Esophagus squamous epithelium (tissue), 5 donors: ENCODE data around the gene VAT1L. TPM values are rescaled to one million over a fixed set of nuclear protein-coding genes. Genes with fewer than 3 reads are reported as not detected.

Source experiments
- DNase-seq: peaks from one replicate; lab custom pipeline; 2025; lab: John Stamatoyannopoulos, UW
- H3K27ac ChIP-seq, 4 donors: fragments of 200-600 bp; sonication (generic); one replicate each; pipeline ENCODE4 v1.5.1; 2016 to 2019; ENCODE audit warnings: mild to moderate bottlenecking in 1 of 4
- H3K27me3 ChIP-seq, 4 donors: fragments of 200-600 bp; sonication (generic); 1 replicate in 3 of 4; 2 replicates in 1 of 4; pipeline versions ENCODE4 v1.5.1 to v1.6.0; 2017 to 2021; ENCODE audit warnings: antibody characterized with exemption in 1 of 4
- H3K36me3 ChIP-seq, 3 donors: fragments of 200-600 bp; sonication (generic); one replicate each; pipeline ENCODE4 v1.5.1; 2016 to 2019
- H3K4me1 ChIP-seq, 3 donors: fragments of 200-600 bp; sonication (generic); one replicate each; pipeline ENCODE4 v1.5.1; 2017 to 2019
- H3K4me3 ChIP-seq, 4 donors: fragments of 200-600 bp; sonication (generic); 1 replicate in 3 of 4; 2 replicates in 1 of 4; pipeline ENCODE4 v1.5.1; 2016 to 2019; ENCODE audit warnings: mild to moderate bottlenecking in 2 of 4, moderate library complexity in 1 of 4
- H3K9me3 ChIP-seq, 3 donors: fragments of 200-600 bp; sonication (generic); one replicate each; pipeline ENCODE4 v1.5.1; 2016 to 2019
- POLR2A ChIP-seq, 4 donors: fragments of 450-650 bp; IDR thresholded peaks; one replicate each; pipeline ENCODE4 v1.6.1; 2017; ENCODE audit warnings: antibody characterized with exemption in 4 of 4, mild to moderate bottlenecking in 4 of 4, moderate library complexity in 3 of 4
- whole genome bisulfite sequencing, 2 donors: methylation state at CpG; one replicate each; pipeline ENCODE4 v1.1.5; 2018; 5-methylcytosine and 5-hydroxymethylcytosine counted together
- intact Hi-C: fragments of 100-400 bp; cut with DNase I; formaldehyde crosslinking; loops from one replicate; pipeline ENCODE4 v1.15.0; 2022
- total RNA-seq, 4 donors: library from RNA; depleted of rRNA; stranded (reverse); fragments of >200 nt; gene quantifications; one replicate each; pipeline ENCODE4 v1.1.0, GENCODE V29; 2016
- TF ChIP-seq, protein P1 (sequence below), 6 experiments: fragments of 450-650 bp in 4 of 6; fragments of 200-600 bp in 2 of 6; sonication (generic) in 2 of 6; IDR thresholded peaks; one replicate each; pipeline ENCODE4 v1.5.1; 2016 to 2019; ENCODE audit warnings: antibody characterized with exemption in 6 of 6, mild to moderate bottlenecking in 4 of 6, moderate library complexity in 4 of 6
- donor health status: DM: yes; HTN: yes; CAD: no.

VAT1L gene
- total RNA-seq, 4 donors from 2014 or later: 0.56 TPM; not detected in 3

DNA sequence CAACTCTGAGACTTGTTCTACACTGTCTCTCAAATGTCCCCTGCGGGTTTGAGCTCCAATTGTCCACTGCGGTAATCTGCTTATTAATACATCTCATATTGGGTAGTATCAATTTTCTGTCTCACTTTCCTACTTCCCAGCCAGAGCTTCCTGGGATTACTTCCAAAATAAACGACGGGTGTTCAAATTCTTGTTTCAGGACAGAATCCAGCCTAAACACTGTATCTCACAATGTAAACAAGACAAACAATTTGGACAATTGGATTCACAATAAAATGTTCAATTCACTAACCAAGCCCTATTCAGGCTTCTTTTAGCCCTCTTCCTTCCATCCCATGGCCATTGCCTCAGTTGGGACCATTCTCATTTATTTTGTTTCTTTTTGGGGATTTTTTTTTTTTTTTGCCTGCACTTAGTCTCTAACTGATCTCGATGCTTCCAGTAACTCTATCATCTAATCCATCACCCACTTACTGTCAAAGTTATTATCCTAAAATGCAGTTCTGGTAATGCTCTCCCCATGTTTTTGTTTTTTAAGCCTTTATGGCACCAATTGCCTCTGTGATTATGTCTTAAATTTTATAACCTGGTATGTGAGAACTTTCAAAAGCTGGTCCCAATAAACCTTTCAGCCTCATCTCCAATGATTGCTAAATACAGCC, 2.0 kb upstream of the VAT1L start:
- 51 to 53% methylated on average over 5 of the region's 5 CpGs for WGBS, 2 donors
- Histone ChIP-seq H3K9me3 (no peaks in the 10 kb centered on the region), H3K27me3 (peaks cover 13 to 73% (median 15%) of the 10 kb centered on the region in 4 donors), H3K4me3 (no peak overlapping the region), H3K36me3 (no peaks in the 10 kb centered on the region), H3K27ac (no peak overlapping the region), H3K4me1 (peaks cover 8 to 18% (median 9%) of the 10 kb centered on the region in 3 donors)
- TF ChIP-seq, protein P1, sequence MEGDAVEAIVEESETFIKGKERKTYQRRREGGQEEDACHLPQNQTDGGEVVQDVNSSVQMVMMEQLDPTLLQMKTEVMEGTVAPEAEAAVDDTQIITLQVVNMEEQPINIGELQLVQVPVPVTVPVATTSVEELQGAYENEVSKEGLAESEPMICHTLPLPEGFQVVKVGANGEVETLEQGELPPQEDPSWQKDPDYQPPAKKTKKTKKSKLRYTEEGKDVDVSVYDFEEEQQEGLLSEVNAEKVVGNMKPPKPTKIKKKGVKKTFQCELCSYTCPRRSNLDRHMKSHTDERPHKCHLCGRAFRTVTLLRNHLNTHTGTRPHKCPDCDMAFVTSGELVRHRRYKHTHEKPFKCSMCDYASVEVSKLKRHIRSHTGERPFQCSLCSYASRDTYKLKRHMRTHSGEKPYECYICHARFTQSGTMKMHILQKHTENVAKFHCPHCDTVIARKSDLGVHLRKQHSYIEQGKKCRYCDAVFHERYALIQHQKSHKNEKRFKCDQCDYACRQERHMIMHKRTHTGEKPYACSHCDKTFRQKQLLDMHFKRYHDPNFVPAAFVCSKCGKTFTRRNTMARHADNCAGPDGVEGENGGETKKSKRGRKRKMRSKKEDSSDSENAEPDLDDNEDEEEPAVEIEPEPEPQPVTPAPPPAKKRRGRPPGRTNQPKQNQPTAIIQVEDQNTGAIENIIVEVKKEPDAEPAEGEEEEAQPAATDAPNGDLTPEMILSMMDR (IDR thresholded peaks at IDR 0.05): no peak
- TF ChIP-seq POLR2A (IDR thresholded peaks at IDR 0.05): no peak
- DNase-seq: no peak
- intact Hi-C loops: no loop called here

DNA sequence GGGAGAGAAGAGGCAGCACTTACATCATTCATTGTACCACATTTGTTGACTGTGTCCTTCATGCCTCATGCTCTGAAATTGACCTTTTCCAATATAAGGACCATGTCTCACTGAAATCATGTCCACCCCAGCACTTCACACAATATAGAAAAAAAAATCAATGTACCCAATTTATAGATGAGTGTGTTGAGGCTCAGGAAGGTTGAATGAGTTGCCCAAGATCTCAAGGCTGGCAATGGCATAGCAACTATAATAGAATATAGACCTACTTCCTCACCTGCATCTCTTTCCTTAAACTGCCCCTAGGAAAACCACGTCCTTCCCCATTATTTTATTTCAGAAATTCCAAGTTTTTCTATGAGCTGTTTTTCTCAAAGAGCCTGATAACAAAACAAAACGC, 912 bp upstream of the VAT1L start:
- TF ChIP-seq POLR2A (IDR thresholded peaks at IDR 0.05): no peak
- TF ChIP-seq, protein P1 (IDR thresholded peaks at IDR 0.05): no peak
- no peak for DNase-seq
- Histone ChIP-seq H3K4me3 (no peak overlapping the region), H3K36me3 (no peaks in the 10 kb centered on the region), H3K27me3 (peaks cover 13 to 84% (median 15%) of the 10 kb centered on the region in 4 donors), H3K27ac (no peak overlapping the region), H3K4me1 (peaks cover 8 to 18% (median 9%) of the 10 kb centered on the region in 3 donors), H3K9me3 (no peaks in the 10 kb centered on the region)
- WGBS, 2 donors: 53 to 61% methylated on average over 2 of the region's 2 CpGs
- intact Hi-C loops: no loop called here

DNA sequence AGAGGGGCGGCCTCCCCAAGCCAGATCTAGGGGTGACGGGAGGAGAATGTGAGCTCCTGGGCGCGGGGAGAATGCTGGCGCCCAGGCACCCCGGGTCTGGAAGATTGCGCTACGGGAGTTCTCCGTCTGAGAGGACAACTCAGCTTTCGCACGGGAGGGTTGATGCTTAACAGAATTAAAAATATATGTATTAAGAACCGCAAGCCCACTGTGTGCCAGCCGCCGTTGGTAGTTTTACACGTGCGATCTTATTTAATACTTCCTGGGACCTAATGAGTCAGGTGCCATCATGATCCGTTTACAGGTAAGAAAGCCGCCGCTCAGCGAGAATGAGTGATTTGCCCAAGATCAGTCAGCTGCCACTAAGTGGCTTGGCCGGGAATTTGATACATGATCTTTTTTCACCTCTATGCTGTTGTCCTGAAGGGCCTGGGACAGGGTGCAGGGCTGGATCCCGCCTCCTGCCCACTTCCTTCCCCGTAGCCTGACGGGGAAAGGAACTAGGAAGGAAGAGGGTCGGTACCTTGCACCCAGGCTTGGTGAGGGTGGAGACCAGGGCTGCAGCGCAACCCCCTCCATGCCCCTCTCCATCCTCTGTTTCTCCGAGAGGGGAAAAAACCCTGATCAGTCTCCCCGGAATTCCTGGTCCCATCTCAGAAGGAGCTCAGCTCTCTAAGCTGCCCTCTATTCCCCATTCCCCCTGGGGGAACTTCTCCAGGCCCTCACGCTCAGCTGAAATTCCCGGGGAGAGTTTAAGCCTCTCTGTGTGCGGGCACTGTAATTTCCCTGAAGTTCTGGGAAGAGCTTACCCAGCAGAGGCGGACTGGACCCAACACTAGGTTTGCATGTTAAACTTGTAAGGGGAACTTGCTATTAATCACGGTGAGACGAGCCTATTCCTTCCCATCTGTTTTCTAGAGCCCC, 983 bp downstream of the VAT1L start:
- intact Hi-C loops: no loop called here
- TF ChIP-seq POLR2A (IDR thresholded peaks at IDR 0.05): no peak
- TF ChIP-seq, protein P1 (IDR thresholded peaks at IDR 0.05): no peak
- no peak overlapping the region for H3K27ac ChIP-seq
- DNase-seq: no peak
- H3K36me3 ChIP-seq: no peaks in the 10 kb centered on the region
- H3K4me3 ChIP-seq: peak overlapping the region; percentile 20 to 71 (median 46)
- H3K27me3 ChIP-seq: peaks cover 13 to 77% (median 15%) of the 10 kb centered on the region in 4 donors
- 7 to 10% methylated on average over 20 to 23 of the region's 34 CpGs for WGBS, 2 donors
- H3K9me3 ChIP-seq: no peaks in the 10 kb centered on the region
- peaks cover 8 to 18% (median 9%) of the 10 kb centered on the region in 3 donors for H3K4me1 ChIP-seq

DNA sequence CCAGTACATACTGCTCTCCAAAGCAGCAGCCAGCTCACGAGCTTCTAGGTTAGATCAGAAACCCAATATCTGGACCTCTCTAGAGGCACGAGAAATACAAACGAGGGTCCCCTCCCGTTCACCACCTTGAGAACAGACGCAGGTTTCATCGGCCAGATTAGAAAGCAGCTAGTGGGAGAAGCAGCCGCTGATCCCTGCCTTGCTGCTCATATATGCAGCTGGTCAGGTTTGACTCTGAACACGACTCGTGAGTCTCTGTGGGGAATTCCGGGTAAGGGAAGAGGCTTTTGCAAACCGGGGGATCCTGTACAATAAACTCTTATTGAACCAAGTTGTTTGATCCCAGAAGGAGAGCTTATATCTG, 1.6 kb downstream of the VAT1L start:
- H3K27me3 ChIP-seq: peaks cover 13 to 71% (median 15%) of the 10 kb centered on the region in 4 donors
- intact Hi-C loops: no loop called here
- DNase-seq: no peak
- H3K36me3 ChIP-seq: no peaks in the 10 kb centered on the region
- H3K4me3 ChIP-seq: no peak overlapping the region
- 15 to 30% methylated on average over 2 to 10 of the region's 11 CpGs for WGBS, 2 donors
- no peak for TF ChIP-seq POLR2A (IDR thresholded peaks at IDR 0.05)
- TF ChIP-seq, protein P1 (IDR thresholded peaks at IDR 0.05): no peak
- no peak overlapping the region for H3K27ac ChIP-seq
- no peaks in the 10 kb centered on the region for H3K9me3 ChIP-seq
- peaks cover 8 to 18% (median 9%) of the 10 kb centered on the region in 3 donors for H3K4me1 ChIP-seq

DNA sequence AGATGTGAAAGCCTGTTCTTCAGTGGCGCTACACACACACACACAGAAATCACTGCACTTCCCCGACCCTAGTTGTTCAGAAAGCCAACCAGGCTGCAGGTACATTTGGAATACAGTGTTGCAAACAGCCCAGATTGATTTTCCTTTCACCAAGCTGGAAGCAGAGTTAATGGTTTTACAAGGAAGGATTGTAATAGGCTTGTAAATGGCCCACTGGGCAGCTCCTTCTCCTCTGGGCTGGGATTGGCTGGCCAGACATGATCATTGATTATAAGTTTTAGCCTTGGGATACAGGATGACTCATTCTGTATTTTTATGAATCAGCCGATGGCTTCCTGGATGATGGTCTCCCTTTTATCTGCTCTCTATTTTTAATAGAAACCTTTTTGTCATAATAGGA, 2.5 kb downstream of the VAT1L start:
- no peak overlapping the region for H3K4me3 ChIP-seq
- WGBS, 2 donors: 61 to 68% methylated on average over 3 of the region's 3 CpGs
- H3K36me3 ChIP-seq: no peaks in the 10 kb centered on the region
- no peaks in the 10 kb centered on the region for H3K9me3 ChIP-seq
- H3K27ac ChIP-seq: no peak overlapping the region
- TF ChIP-seq POLR2A (IDR thresholded peaks at IDR 0.05): no peak
- TF ChIP-seq, protein P1 (IDR thresholded peaks at IDR 0.05): no peak
- peaks cover 8 to 18% (median 9%) of the 10 kb centered on the region in 3 donors for H3K4me1 ChIP-seq
- H3K27me3 ChIP-seq: peaks cover 13 to 65% (median 15%) of the 10 kb centered on the region in 4 donors
- intact Hi-C loops: no loop called here
- no peak for DNase-seq
